GM23338 (cell line): ENCODE data around the gene CHMP3. TPM values are rescaled to one million over a fixed set of nuclear protein-coding genes. Genes with fewer than 3 reads are reported as not detected.

Experiments
- ATAC-seq: fragments of 200-7000 bp; cut with Tn5 transposase; 3 replicates; pipeline ENCODE4 v1.9.1; 2020
- DNase-seq: peaks from one replicate; pipeline ENCODE4 v3.0.0-alpha.2; 2015; ENCODE audit warnings: low spot score
- H2AFZ ChIP-seq: fragments of 200-600 bp; sonication (generic); 2 replicates; pipeline ENCODE4 v1.8.0; 2016; ENCODE audit warnings: antibody characterized with exemption, mild to moderate bottlenecking, moderate library complexity
- H3F3A ChIP-seq: fragments of 200-600 bp; sonication (generic); replicated peaks from 2 replicates; pipeline ENCODE4 v1.8.0; 2017; ENCODE audit warnings: antibody characterized with exemption, mixed run types, low read depth
- H3K27ac ChIP-seq: fragments of 200-600 bp; sonication (generic); 2 replicates; pipeline ENCODE4 v1.6.1; 2016; ENCODE audit warnings: low read depth
- H3K27me3 ChIP-seq: fragments of 200-600 bp; sonication (generic); 2 replicates; pipeline ENCODE4 v1.8.0; 2016; ENCODE audit warnings: mild to moderate bottlenecking, mixed run types, moderate library complexity; ENCODE audit not compliant: insufficient read depth
- H3K36me3 ChIP-seq: fragments of 200-600 bp; sonication (generic); 2 replicates; pipeline ENCODE4 v1.8.0; 2016; ENCODE audit warnings: mild to moderate bottlenecking; ENCODE audit not compliant: insufficient read depth
- H3K4me1 ChIP-seq: fragments of 200-600 bp; sonication (generic); 2 replicates; pipeline ENCODE4 v1.8.0; 2016; ENCODE audit warnings: mild to moderate bottlenecking, moderate library complexity; ENCODE audit not compliant: insufficient read depth
- H3K4me2 ChIP-seq: fragments of 200-600 bp; sonication (generic); 2 replicates; pipeline ENCODE4 v1.7.1; 2017; ENCODE audit warnings: mixed run types
- H3K4me3 ChIP-seq: fragments of 200-600 bp; sonication (generic); 2 replicates; pipeline ENCODE4 v1.6.1; 2016; ENCODE audit warnings: mixed run types
- H3K79me2 ChIP-seq: fragments of 200-600 bp; sonication (generic); replicated peaks from 2 replicates; pipeline ENCODE4 v1.8.0; 2017; ENCODE audit warnings: mild to moderate bottlenecking; ENCODE audit not compliant: insufficient read depth
- H3K9me2 ChIP-seq: fragments of 200-600 bp; sonication (generic); 2 replicates; pipeline ENCODE4 v1.8.0; 2017; ENCODE audit not compliant: insufficient read depth
- H4K20me1 ChIP-seq: fragments of 200-600 bp; sonication (generic); replicated peaks from 2 replicates; pipeline ENCODE4 v1.8.0; 2017; ENCODE audit warnings: mild to moderate bottlenecking; ENCODE audit not compliant: insufficient read depth
- H3K27ac Mint-ChIP-seq: 2 replicates; pipeline ENCODE4 v1.8.0; 2020; ENCODE audit warnings: inconsistent platforms, mild to moderate bottlenecking, moderate library complexity, mixed read lengths
- H3K27me3 Mint-ChIP-seq: 3 replicates; pipeline ENCODE4 v1.8.0; 2022; ENCODE audit warnings: low read depth, mild to moderate bottlenecking, moderate library complexity, mixed read lengths, inconsistent platforms; ENCODE audit not compliant: insufficient read depth, poor library complexity
- H3K36me3 Mint-ChIP-seq: 3 replicates; pipeline ENCODE4 v1.8.0; 2021; ENCODE audit warnings: low read depth, mild to moderate bottlenecking, inconsistent platforms, moderate library complexity, mixed read lengths
- H3K4me1 Mint-ChIP-seq: 3 replicates; pipeline ENCODE4 v1.8.0; 2020; ENCODE audit warnings: mild to moderate bottlenecking, inconsistent platforms, mixed read lengths
- H3K4me3 Mint-ChIP-seq: 3 replicates; pipeline ENCODE4 v1.8.0; 2021; ENCODE audit warnings: moderate library complexity, mild to moderate bottlenecking, inconsistent platforms, mixed read lengths
- H3K9me3 Mint-ChIP-seq: 3 replicates; pipeline ENCODE4 v1.8.0; 2020; ENCODE audit warnings: moderate library complexity, mild to moderate bottlenecking, inconsistent platforms, mixed read lengths
- CREB1 ChIP-seq: fragments of 250-450 bp; sonication (Bioruptor Pico); IDR thresholded peaks from 2 replicates; pipeline ENCODE4 v1.5.0; 2020; ENCODE audit warnings: low read depth, mild to moderate bottlenecking, moderate library complexity
- CTCF ChIP-seq, 2 experiments: fragments of 200-600 bp in 1 of 2; sonication (generic) in 1 of 2; conservative IDR thresholded peaks; 2 replicates each; pipeline versions ENCODE4 v1.5.1 to v1.6.1; 2016 to 2017; ENCODE audit warnings: antibody characterized with exemption in 2 of 2, low read depth in 2 of 2, mild to moderate bottlenecking in 2 of 2, moderate library complexity in 1 of 2
- ETS1 ChIP-seq: IDR thresholded peaks from 2 replicates; pipeline ENCODE4 v1.6.1; 2016; ENCODE audit warnings: antibody characterized with exemption
- EZH2 ChIP-seq: fragments of 200-600 bp; sonication (generic); IDR thresholded peaks from one replicate; pipeline ENCODE4 v1.8.0; 2017; ENCODE audit warnings: antibody characterized with exemption, mild to moderate bottlenecking, low read depth; ENCODE audit not compliant: unreplicated experiment
- EZH2phosphoT487 ChIP-seq: fragments of 200-600 bp; sonication (generic); IDR thresholded peaks from one replicate; pipeline ENCODE4 v1.8.1; 2018; ENCODE audit warnings: antibody characterized with exemption; ENCODE audit not compliant: unreplicated experiment
- JUNB ChIP-seq: IDR thresholded peaks from one replicate; pipeline ENCODE4 v1.6.1; 2016; ENCODE audit warnings: antibody characterized with exemption; ENCODE audit not compliant: unreplicated experiment
- NANOG ChIP-seq: IDR thresholded peaks from 2 replicates; pipeline ENCODE4 v1.6.1; 2016; ENCODE audit warnings: antibody characterized with exemption, borderline replicate concordance
- POLR2AphosphoS5 ChIP-seq: IDR thresholded peaks from 2 replicates; pipeline ENCODE4 v1.6.1; 2016; ENCODE audit warnings: antibody characterized with exemption, low read depth
- REST ChIP-seq: IDR thresholded peaks from one replicate; pipeline ENCODE4 v1.6.1; 2018; ENCODE audit warnings: antibody characterized with exemption; ENCODE audit not compliant: unreplicated experiment
- STAT1 ChIP-seq: IDR thresholded peaks from one replicate; pipeline ENCODE4 v1.6.1; 2016; ENCODE audit warnings: antibody characterized with exemption; ENCODE audit not compliant: unreplicated experiment
- ZNF114 ChIP-seq: fragments of 250-450 bp; sonication (Bioruptor Pico); IDR thresholded peaks from 2 replicates; pipeline ENCODE4 v1.5.0; 2020; ENCODE audit warnings: mild to moderate bottlenecking, moderate library complexity
- ZNF331 ChIP-seq: fragments of 250-450 bp; sonication (Bioruptor Pico); IDR thresholded peaks from 2 replicates; pipeline ENCODE4 v1.5.0; 2020; ENCODE audit warnings: low read depth, mild to moderate bottlenecking, moderate library complexity
- ZNF462 ChIP-seq: fragments of 250-450 bp; sonication (Bioruptor Pico); IDR thresholded peaks from 2 replicates; pipeline ENCODE4 v1.5.0; 2020; ENCODE audit warnings: mild to moderate bottlenecking, moderate library complexity
- polyA plus RNA-seq: library from polyadenylated mRNA; unstranded; fragments of >200 nt; fragmentation: Nextera tagmentation; extraction: Ambion mirVana; gene quantifications from 2 replicates; pipeline ENCODE4 v1.2.1, GENCODE V29; 2016
- total RNA-seq: library from RNA; depleted of rRNA; stranded (reverse); fragments of >200 nt; shearing (Covaris generic); gene quantifications from 2 replicates; pipeline ENCODE4 v1.2.3, GENCODE V29; 2014

CHMP3 gene
- total and polyA plus RNA-seq, 2 experiments from 2014 or later: 15.5 to 15.6 TPM

- no peak overlapping the region for H3K4me3 Mint-ChIP-seq
- H3K9me3 Mint-ChIP-seq: peaks cover 38% of the 10 kb centered on the region
- no peak overlapping the region for H3K27ac ChIP-seq
- no peaks in the 10 kb centered on the region for H3K4me1 ChIP-seq
- peaks cover 63% of the 10 kb centered on the region for H3K36me3 Mint-ChIP-seq
- H3K27me3 ChIP-seq: no peaks in the 10 kb centered on the region
- no peaks in the 10 kb centered on the region for H3K9me2 ChIP-seq
- TF ChIP-seq STAT1 (no peak), NANOG (no peak), ZNF331 (no peak), ZNF462 (CRISPR knock-in tag) (no peak), ZNF114 (CRISPR knock-in tag) (no peak), REST (no peak), CTCF (conservative IDR thresholded peaks at IDR 0.05; ENCODE audit: low read depth in 2 of 2) (no peak), POLR2AphosphoS5 (no peak), CREB1 (no peak), EZH2 (no peak), EZH2phosphoT487 (no peak), JUNB (no peak), ETS1 (no peak)
- ATAC-seq: no peak
- no peak overlapping the region for H3K4me2 ChIP-seq
- no peak for DNase-seq
- no peaks in the 10 kb centered on the region for H3K79me2 ChIP-seq
- no peak overlapping the region for H3K4me3 ChIP-seq
- peaks cover under 1% of the 10 kb centered on the region; the same call in 1 of the 2 replicates for H3K36me3 ChIP-seq
- H3K27ac Mint-ChIP-seq: no peak overlapping the region
- H2AFZ ChIP-seq: no peak overlapping the region
- H3K4me1 Mint-ChIP-seq: peaks cover 8% of the 10 kb centered on the region
- no peaks in the 10 kb centered on the region for H4K20me1 ChIP-seq
- H3K27me3 Mint-ChIP-seq: peaks cover 8% of the 10 kb centered on the region
- H3F3A ChIP-seq: no peaks in the 10 kb centered on the region
Observed at GRCh38 chr2:86541334-86541733, 21.9 kb downstream of the CHMP3 start.
